Activated naive CD4-positive, alpha-beta T cell treated with anti-CD3 and anti-CD28 coated beads, Interleukin-2, amount 50 U/mL, for 24 hours (primary cell): ENCODE results near the gene DVL3.

Source experiments
- H3K27ac Mint-ChIP-seq: one replicate; pipeline ENCODE4 v1.8.0; 2021; ENCODE audit warnings: mild to moderate bottlenecking, mixed read lengths
- H3K27me3 Mint-ChIP-seq: one replicate; pipeline ENCODE4 v1.8.0; 2021; ENCODE audit warnings: mixed read lengths
- H3K36me3 Mint-ChIP-seq: one replicate; pipeline ENCODE4 v1.8.0; 2021; ENCODE audit warnings: mixed read lengths
- H3K4me1 Mint-ChIP-seq: one replicate; pipeline ENCODE4 v1.8.0; 2021; ENCODE audit warnings: mixed read lengths
- H3K4me3 Mint-ChIP-seq: one replicate; pipeline ENCODE4 v1.8.0; 2021; ENCODE audit warnings: mild to moderate bottlenecking, mixed read lengths
- H3K9me3 Mint-ChIP-seq: one replicate; pipeline ENCODE4 v1.8.0; 2021; ENCODE audit warnings: mixed read lengths

DVL3 gene

DNA sequence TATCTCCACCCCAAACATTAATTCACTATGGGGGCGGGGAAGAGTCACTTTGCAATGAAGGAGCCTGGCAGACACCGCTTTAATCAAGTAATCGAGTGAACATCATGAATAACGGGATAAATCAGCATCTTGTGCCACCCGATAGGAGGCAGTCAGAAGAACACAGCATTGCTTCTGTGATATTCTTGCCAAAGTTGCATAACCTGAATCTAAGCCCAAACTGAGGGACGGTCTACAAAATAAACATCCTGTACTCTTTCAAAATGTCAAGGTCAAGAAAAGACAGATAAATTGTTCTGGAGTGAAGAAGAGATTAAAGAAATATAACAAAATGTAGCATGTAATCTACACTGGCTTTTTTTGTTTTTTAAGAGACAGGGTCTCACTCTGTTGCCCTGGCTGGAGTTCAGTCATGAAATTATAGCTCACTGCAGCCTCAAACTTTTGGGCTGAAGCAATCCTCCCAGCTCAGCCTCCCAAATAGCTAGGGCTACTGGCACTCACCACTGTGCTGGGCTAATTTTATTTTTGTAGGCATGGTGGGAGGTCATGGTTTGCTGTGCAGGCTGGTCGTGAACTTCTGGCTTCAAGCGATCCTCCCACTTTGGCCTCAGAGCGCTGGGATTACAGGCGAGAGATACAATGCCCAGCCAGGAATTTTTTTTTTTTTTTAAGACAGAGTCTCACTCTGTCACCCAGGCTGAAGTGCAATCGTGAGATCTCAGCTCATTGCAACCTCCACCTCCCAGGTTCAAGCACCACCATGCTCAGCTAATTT is 54.2 kb downstream of the DVL3 start:
- no peaks in the 10 kb centered on the region for H3K4me1 Mint-ChIP-seq
- H3K9me3 Mint-ChIP-seq = no peaks in the 10 kb centered on the region
- H3K4me3 Mint-ChIP-seq = no peak overlapping the region
- no peak overlapping the region for H3K27ac Mint-ChIP-seq
- no peaks in the 10 kb centered on the region for H3K36me3 Mint-ChIP-seq
- peaks cover 9% of the 10 kb centered on the region for H3K27me3 Mint-ChIP-seq

DNA sequence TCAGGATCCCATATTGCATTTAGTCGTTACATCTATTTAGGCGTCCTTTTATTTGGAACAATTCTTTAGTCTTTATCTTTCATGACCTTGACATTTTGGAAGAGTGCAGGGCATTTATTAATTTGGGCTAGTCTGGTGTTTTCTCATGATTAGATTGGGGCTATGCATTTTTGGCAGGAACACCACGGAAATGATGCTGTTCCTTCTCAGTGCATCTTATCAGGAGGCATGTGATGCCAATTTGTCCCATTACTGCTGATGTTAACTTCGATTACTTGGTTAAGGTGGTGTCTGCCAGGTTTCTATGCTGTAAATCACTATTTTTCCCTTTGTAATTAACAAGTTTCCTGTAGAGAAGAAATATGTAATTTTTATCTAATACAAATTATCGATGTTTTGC is 56.1 kb downstream of the DVL3 start:
- peaks cover 9% of the 10 kb centered on the region for H3K27me3 Mint-ChIP-seq
- no peaks in the 10 kb centered on the region for H3K36me3 Mint-ChIP-seq
- no peaks in the 10 kb centered on the region for H3K4me1 Mint-ChIP-seq
- H3K27ac Mint-ChIP-seq = no peak overlapping the region
- H3K9me3 Mint-ChIP-seq = no peaks in the 10 kb centered on the region
- H3K4me3 Mint-ChIP-seq = no peak overlapping the region

DNA sequence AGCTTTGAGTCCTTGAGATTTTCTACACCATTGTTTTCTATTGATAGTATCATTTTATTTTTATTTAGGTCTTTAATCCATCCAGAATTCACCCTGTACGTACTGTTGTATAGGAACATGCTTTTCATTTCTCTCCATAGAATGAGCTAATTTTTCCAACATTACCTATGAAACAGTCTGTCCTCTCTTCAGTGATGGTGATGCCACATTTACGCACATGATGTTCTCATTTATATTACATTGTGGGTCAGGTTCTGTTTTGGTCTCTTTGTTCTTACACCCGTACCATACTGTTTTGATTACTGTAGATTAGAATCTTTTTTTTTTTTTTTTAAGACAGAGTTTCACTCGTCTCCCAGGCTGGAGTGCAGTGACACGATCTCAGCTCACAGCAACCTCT is 56.5 kb downstream of the DVL3 start:
- H3K27ac Mint-ChIP-seq = no peak overlapping the region
- H3K9me3 Mint-ChIP-seq = no peaks in the 10 kb centered on the region
- H3K27me3 Mint-ChIP-seq = peaks cover 5% of the 10 kb centered on the region
- H3K4me1 Mint-ChIP-seq = no peaks in the 10 kb centered on the region
- no peak overlapping the region for H3K4me3 Mint-ChIP-seq
- no peaks in the 10 kb centered on the region for H3K36me3 Mint-ChIP-seq

DNA sequence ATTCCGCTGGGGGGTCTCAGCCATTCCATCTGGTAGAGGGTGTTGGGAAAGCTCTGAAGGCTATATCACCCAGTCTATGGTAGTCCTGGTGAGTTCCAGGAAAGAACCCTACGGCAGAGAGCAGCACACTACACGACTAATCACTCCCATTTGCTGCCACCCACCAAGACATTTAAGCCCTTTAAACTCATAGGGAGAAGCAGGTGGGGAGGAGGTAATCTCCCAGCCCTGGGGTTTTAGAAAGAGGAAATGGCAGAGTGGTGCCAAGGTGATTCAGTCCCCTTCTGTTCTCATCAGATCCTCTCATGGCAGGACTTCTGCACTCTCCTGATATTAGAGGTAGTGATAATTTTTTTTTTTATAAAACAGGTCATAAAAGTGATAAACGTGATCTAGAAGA is 63.6 kb downstream of the DVL3 start:
- H3K27ac Mint-ChIP-seq = no peak overlapping the region
- H3K4me3 Mint-ChIP-seq = no peak overlapping the region
- no peaks in the 10 kb centered on the region for H3K36me3 Mint-ChIP-seq
- peaks cover 2% of the 10 kb centered on the region for H3K27me3 Mint-ChIP-seq
- H3K9me3 Mint-ChIP-seq = no peaks in the 10 kb centered on the region
- H3K4me1 Mint-ChIP-seq = no peaks in the 10 kb centered on the region

DNA sequence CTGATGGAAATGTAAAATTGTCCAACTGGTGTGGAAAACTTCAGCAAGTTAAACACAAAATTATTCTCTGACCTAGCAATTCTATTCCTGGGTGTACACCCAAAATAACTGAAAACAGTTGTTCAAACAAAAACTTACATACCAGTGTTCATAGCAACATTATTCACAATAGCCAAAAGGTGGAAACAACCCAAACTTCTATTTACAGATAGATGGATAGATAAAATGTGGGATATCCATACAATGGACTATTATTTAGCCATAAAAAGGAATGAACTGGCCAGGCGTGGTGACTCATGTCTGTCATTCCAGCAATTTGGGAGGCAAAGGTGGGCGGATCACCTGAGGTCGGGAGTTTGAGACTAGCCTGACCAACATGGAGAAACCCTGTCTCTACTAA is 67.3 kb downstream of the DVL3 start:
- Mint-ChIP-seq H3K4me3 (no peak overlapping the region), H3K27me3 (peaks cover 10% of the 10 kb centered on the region), H3K27ac (no peak overlapping the region), H3K9me3 (no peaks in the 10 kb centered on the region), H3K36me3 (no peaks in the 10 kb centered on the region), H3K4me1 (no peaks in the 10 kb centered on the region)
